Right lung (tissue), 5 donors: ENCODE measurements around the gene MYL7. TPM values are rescaled to one million over a fixed set of nuclear protein-coding genes. Genes with fewer than 3 reads are reported as not detected.
"Not testable (repeated sequence)": the region's sequence is repeated elsewhere in the genome, so short reads cannot be mapped to it uniquely, and the experiment has no call there.

ENCODE experiments used
- DNase-seq, 2 donors: peaks; one replicate each; pipeline ENCODE4 v3.0.0-alpha.2; 2013
- polyA plus RNA-seq, 5 donors: library from polyadenylated mRNA; unstranded; fragments of 120-200 nt; gene quantifications; one replicate each; pipeline versions ENCODE4 v1.2.1 to v1.2.3, GENCODE V29; 2013; ENCODE audit warnings: inconsistent platforms in 1 of 5, low replicate concordance in 1 of 5; ENCODE audit not compliant: insufficient read length in 5 of 5, insufficient read depth in 1 of 5

MYL7 gene
- polyA plus RNA-seq, 5 donors = 0.39 to 1.4 (median 0.90) TPM

DNA sequence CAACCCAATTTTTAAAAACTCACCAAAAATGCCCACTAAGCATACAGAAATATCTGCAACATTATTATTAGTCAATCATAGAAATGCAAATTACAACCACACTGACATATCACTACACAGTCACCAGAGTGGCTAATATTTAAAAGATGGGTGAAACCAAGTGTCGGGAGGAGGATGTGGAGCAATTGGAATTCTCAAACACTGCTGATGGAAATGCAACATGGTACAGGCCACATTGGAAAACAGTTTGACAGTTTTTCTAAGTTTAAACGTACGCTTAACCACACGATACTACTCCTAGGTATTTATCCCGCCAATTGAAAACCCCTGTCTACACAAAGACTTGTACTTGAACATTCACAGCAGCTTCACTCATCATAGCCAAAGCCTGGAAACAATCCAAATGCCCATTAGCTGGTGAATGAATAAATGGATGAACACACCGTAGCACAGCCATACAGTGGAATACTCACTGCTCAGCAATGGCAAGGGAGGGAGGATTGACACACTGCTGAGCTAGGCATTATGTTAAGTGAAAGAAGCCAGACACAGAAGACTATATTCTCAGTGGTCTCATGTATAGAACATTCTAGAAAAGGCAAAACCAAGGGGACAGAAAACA, 31.8 kb upstream of the MYL7 start:
- no peak for DNase-seq

DNA sequence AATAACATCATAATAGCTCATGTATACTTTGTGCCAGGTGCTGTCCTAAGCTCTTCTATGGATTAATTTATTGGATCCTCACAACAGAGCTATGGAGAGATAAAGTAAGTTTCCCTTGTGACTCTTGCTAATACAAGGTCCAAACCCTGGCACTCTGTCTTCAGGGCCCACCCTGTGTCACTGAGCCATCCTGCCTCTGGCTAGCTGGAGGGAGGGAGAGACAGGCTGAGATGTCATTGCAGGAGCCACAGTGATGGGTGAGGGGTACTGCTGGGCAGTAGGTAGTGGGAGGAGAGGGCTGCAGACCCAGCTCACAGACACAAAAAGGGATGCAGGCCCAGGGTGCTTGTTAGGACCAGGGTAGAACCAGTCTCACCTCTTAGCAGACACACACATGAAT, 31.2 kb upstream of the MYL7 start:
- DNase-seq = no peak

DNA sequence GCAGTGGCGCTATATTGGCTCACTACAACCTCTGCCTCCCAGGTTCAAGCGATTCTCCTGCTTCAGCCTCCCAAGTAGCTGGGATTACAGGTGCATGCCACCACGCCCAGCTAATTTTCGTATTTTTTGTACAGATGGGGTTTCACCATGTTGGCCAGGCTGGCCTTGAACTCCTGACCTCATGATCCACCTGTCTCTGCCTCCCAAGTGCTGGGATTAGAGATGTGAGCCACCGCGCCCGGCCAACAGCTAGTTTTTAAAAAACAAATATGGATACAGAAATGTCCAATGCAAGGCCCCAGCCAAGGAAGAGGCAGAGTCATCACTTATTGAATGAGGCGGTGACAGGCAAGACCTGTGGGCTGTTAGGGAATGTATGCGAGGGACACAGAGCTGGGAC, 30.8 kb upstream of the MYL7 start:
- DNase-seq = not testable (repeated sequence)

DNA sequence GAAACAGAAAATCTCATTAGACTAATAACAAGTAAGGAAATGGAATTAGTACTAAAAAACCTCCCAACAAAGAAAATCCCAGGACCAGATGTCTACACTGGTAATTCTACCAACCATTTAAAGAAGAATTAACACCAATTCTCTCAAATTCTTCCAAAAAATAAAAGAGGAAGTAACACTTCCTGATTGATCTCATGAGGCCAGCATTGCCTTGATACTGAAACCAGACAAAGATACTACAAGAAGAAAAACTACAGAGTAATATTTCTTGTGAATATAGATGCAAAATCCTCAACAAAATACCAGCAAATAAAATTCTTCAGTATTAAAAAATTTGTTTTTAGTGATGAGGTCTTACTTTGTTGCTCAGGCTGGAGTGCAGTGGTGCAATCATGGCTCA, 26.8 kb upstream of the MYL7 start:
- DNase-seq = no peak

DNA sequence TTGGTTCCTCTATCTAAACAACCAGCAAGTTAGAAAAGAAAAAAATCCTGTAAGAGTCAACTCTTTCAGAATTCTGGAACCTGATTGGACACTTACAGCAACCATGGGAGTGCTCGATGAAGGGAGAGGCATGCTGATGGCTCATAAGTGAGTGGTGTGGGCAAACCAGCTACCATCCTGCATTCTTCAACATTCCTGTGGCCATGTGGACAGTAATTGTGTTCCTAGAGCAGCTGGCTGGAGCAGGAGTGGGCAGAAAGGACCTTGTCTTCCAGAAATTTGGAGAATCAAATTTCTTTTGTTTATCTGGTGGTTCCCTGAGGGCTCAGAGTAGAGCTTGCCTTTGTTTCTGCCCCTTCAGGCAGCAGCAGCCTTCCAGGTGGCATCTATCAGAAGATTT, 22.5 kb upstream of the MYL7 start:
- DNase-seq = no peak

DNA sequence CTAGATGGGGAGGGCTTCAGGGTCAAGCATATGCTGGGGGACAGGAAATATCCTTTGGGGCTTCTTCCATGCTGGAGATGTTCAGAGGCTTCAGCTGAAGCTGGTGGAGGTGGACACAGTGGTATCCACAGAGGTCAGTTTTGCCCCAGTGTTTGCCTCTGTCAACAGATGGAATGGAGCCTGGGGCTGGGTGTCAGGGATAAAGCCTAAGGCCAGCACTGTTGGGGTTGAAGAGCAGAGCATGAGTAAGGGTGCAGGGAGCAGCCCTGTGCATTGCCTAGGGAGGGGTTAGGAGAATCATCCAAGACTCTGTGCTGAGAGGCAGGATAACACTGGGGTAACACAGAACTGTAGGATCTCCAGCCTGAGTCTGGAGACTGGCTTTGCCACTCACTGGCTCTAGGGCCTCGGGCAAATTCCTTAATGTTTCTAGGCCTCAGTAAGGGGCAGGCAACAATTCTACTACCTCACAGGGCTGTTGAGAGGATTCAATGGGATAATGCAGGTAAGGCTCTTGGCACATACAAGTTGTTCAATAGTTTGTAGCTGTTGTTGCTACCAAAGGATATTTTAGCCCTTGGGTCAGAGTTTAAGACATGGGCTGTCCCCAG, 21.8 kb upstream of the MYL7 start:
- DNase-seq = no peak

DNA sequence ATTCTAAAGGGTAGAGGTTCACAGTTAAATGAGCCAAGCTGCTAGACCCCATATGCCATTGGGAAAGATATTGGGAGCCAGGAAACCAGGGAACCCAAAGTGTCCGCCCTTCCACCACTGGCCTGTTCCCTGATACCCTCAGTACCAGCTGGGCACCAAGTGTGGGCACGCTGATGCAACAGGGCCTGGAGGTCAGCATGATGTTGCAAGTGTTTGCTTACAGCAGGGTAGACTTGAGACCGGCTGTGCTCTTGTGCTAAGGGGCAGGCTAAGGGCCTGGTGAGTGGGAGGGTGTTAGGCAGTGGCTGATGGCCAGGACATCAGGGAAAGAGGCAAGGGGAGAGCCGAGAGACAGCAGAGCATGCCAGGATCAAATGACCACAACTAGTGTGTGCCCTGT, 21.0 kb upstream of the MYL7 start:
- no peak for DNase-seq

DNA sequence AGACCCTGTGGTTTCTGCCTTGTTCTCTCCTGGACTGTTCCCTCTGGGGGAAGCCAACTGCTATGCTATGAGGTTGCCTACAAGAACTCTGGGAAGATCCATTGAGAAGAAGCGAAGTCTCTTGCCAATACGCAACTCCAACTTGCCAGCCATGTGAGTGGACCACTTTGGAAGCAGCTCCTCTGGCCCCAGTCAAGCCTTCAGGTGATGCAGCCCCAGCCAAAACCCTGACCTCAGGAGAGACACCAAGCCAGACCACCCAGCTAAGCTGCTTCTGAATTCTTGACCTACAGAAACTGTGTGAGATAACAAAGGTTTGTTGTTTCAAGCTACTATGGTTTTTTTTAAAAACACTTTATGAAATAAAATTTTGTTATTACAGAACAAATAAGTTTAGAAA, 20.2 kb upstream of the MYL7 start:
- no peak for DNase-seq

DNA sequence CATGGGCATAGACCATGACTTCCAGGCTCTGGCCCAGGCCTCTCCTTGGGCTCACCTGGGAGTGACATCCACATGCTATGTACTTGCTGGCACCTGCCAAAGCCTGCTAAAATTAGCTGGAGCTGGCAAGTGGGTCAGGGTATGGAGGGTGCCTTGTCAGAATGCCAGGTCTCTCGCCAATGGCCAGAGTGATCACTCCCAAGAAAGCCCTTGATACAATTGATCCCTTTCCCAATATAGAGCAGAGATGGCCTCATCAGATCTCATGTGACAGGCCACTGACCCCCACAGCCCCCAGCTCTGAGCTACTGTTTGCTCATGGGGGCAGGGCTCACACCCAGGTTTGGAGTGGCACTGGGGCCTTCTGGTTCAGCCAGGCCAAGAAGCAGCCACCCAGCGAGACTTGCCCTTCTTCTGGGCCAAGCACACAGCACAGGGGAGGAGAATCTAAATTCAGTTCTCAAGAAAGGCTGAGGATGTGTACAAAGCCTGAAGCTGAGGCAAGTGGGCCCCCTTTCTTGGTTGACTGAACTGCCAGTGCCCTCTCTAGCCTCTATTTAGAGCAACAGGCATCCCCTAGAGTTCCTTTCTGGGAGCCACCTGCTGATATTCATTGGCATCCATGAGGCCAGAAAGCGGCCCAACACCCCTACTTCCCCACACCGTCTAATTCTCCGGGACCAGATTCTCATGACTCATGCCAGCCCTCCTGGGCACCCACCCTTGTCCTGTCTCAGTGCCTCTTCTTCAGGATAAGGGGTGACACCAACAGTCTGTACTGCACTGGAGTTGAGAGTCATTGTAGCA, 18.9 kb upstream of the MYL7 start:
- DNase-seq = no peak

DNA sequence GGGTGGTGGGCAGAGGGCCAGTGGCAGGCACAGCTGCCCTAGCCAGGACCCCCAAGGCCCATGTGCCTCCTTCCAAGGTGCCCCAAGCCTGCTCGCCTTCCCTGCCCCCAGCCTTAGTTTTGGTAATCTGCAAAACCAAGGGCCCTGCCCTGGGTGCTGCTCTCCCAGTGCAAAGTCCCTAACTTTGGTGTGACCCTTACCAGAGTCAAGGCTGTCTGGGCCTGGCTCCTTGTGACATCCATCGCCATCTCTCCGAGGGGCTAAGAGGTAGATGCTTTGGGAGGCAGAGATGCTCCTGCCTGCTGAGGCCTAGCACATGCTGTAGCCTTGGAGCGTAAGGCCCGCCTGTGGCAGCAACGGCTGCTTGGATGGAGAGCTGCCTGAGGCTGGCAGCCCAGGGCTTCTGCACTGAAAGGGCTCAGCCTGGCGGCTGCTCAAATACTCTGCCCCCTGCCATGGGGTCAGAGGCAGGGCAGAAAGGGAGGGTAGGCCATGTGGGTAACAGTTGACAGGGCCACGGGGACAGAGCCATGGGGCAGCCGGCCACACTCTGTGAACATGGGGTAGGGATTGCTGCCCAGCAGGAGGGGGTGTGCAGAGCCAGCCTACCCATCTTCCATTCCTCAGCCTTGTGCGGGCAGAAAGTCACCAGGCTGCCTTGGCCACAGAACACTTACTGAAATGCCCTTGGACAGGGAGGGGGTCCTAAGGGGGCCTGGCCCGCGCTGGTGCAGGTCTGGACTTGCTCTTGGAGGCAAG, 17.9 kb upstream of the MYL7 start:
- DNase-seq = no peak

DNA sequence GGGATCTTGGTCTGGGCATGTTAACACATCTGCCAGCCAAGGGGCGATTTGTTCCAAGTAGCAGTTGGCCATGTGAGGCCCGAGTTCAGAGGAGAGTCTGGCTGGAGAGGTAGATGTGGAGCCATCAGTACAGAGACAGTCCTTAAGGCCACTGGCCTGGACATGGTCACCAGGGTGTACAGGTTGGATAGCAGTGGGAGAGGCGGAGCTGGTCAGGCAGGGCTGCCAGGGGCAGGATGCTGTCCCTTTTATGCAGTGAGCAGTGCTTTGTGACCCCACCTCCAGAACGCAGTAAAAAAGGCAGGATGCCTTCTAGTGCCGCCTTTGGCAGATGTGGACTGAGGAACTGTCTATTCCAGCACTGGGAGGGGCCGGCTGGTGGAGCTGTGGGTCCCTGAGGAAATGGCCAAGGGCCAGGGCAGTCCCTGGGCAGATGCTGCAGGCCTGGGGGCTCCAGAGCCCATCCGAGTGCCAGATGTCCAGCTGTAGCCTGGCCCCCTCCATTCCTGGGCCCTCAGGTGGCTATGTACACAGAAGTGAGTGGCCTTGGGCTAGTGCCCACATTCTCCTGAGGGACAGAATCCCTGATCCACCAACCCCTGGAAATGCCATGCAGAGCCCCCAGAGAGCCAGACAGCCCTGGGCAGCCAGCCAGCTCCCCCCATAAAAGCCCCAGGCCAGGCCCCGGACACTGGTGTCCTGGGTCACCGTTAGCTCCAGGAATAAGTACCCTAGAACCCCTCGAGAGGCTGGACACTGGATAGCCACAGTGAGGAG, 17.2 kb upstream of the MYL7 start:
- no peak for DNase-seq

DNA sequence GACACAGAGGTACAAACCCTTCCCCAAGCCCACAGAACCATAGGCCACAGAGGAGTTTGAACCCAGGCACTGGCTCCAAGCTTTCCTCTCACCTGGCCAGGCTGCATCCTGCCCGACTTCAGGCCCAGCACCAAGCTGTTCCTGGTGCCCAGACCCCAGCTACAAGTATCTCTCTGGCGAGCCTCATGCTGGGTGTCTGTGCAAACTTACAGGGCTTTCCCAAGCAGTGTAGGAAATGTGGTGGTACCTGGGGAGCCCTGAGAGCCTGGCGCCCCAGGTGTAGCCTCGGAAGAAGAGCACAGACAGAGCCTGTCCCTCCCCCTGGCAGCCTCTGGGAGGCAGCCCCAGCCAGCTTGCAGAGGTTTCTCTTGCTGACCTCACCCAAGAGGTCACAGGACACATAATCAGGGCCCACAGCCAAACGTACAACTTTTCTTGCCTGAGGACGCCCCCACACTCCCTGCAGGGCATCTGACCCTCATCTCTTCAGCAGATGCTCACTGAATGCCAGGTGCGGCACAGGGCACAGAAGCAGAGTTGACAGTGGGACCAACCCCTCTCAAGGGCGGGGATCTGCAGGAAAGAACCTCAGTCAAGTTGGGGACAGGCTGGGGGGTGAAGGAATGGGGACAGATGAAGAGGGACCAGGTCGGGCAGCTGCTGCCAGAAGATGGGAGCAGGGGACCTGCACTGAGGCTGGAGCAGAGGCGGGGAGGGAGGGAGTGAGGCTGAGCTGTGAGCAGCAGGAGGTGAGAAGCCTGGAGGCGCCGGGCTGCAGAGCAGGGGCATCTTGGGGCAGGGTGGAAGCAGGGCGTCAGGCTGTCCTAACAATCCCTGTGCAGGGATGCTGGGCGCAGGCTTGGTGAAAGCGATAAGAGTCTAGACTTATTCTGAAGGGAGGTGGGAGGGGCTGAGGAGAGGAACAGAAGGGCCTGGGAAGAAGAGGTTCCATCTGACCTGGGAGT, 16.3 kb upstream of the MYL7 start:
- no peak for DNase-seq

DNA sequence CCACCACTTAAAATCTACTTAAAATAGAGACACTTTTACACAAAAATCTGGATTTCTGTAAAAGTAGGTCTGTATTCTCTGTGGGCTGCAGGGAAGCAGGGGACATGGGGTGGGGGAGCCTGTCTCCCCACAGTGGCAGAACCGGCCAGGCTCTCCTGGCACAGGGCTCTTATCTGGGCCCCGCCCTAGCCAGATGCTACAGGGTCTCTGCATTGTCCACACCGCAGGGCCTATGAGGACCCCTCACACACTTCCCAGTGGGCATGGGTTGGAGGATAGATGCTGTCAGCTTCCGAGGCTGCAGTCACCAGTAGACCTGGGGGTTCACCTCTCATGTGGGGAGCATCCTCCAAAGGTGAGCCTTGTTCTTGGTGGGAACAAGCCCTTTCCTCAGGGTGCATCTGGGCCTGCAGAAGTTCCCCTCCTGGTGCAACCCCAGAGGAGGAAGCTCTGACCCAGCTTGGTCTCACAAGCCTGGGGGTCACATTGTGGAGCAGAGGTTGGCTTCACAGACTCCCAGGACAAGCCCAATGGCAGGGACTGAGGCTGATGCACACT, 15.4 kb upstream of the MYL7 start:
- no peak for DNase-seq

DNA sequence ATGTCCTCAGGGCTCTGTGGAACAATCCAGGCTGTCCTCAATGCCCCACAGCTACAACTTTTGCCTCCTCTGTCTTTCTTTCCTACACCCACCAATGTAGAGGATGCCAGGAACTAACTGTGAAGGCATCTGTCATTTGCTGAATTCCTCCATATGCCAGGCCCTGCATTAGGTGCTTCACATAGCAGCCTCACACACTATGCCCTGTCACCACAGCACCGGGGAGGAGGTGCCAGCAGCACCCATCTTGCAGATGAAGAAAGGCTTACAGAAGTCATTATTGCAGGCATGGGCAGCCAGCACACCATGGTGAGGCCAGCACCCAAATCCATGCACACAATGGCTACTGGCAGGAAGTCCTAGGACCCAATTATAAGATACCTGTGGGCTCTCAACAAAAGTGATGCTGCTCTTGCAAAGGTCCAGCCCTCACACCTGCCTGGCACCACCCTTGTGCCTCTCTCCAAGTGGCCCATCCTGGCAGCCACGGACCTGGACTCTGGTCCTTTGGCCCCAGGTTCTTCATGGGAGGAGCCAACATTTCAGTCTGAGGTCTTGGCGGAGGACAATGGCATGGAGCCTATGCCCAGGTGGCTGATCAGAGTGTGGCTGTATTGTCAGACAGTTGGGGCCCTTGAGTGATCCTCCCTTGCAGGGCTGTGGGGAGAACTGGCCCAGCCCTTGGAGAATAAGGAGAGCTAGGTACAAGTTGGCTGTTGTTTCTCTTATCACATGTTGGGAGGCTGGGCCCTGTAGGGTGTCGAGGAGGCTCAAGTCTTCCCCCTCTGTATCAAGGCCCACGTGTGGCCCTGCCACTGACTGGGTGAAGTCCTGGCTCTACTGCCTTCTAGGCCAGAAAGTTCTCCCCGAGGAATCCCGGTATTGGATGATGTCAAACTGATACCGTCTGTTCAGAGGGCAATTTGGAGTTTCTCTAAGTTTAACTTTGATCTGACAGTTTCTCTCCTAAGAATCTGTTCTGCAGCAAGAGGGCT, 14.4 kb upstream of the MYL7 start:
- no peak for DNase-seq

DNA sequence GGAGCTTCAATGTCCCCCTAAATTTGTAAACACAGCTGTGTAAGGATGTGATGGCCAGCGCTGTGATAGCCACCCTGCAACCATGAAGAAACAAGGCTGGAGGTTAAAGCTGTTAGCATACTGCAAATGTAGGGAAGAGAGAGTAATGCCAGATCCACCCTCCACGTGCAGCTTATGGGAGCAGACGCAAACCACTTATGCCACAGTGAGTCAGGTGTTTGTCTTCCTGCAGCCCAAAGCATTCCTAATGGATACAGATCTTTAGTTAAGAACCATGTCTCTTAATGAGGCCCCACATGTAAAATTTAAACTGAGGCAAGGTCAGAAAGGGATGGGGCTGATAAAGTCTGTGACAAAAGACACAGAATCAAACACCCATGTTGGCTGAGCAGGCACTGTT, 13.6 kb upstream of the MYL7 start:
- DNase-seq = no peak

DNA sequence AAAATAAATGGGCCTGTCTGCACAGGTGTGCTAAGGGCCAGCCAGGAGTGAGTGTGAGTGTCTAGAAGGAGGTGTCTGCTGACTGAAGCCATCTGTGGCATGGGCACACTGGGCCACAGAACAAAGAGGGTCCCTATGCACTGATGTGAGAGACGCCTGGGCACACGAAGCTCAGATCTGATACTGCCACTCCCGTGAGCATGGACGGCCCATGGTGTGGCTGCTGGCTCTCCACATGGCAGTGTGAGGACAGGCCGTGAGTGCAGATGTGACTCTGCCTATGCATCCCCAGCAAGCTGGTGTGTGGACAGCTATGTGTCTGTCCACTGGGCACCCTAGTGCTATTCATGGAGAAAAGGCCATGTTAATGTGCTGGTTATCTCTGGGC, 12.8 kb upstream of the MYL7 start:
- DNase-seq = no peak

DNA sequence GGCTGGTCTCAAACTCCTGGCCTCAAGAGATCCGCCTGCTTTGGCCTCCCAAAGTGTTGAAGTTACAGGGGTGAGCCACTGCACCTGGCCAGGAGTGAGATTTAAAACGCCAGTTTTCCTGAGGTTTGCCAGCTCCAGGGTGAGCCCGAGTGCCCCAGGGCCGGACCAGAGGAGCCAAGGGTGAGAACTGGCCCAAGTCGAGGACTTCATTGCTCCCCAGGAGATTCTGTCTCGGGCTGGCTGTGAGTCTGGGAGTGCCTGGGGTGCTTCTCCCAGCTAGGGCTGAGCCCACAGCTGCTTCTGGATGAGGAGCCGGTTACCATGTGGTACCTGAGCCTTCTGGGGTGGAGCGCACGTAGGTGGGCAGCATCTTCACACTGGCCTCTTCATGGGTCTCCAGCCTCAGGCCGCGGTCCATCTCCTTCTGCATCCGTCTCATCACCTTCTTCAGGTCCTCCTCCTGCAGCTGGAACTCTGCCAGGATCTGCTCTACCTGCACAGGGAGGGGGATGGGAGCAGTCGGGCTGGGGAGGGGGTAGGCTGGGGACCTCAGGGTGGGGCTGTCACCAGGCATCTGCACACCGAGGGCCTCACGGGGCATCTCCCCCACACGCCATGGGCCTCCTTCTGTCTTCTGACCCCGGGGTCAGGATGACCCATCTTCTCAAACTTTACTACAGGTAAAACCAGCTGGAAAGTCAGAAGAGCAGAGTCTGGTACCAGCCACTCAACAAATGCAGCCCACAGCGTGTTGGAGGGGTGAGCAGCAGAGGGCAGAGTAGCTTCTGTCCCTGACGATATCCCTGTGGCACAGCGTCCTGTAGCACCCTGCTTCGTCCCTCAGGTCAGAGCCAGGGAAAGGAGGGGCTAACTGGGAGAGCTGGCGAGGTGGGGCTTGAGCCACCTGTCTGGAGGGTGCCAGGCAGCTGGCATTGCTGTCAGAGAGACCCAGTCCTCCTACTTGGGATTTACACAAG, 12.1 kb upstream of the MYL7 start:
- no peak for DNase-seq

DNA sequence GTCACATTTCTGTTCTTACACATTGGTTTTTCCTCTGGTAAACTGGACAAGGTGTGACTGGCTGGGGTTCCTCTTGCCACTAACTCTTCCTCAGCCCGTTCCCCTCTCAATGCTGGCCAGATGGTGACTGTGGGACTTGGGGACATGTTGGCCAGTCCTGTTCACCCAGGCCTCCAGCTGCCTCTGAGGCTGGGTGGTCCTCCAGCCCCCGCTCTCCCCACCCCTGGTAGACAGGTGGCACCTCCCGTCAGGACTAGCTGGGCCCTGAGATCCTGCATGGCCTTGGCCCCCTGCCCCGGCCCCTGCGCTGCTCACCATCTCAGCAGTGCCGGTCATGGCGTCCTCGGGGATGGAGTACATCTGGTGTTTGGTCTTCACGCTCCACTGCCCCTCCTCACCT, 10.8 kb upstream of the MYL7 start:
- no peak for DNase-seq
